Measurements from ENCODE around the gene MOB3C.
A peak's percentile ranks its signal among the peaks of the same experiment; 100 is the strongest.

The MOB3C gene

GRCh38 chr1:46637444-46638083 is 21.0 kb upstream of the MOB3C start:
- DNase-seq: no peak

- no peak for DNase-seq
Measured at GRCh38 chr1:46635205-46635604, 18.6 kb upstream of the MOB3C start.

DNA sequence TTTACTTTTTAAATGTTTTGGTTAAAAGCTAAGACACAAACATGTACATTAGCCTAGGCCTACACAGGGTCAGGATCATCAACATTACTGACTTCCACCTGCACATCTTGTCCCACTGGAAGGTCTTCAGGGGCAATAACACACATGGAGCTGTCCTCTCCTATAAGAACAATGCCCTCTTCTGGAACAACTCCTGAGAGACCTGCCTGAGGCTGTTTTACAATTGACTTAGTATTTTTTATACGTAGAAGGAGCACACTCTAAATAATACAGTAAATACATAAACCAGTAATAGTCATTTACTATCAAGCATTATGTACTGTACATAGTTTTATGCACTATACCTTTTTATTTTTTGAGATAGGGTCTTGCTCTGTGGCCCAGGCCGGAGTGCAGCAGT is 14.1 kb upstream of the MOB3C start:
- DNase-seq: no peak

GRCh38 chr1:46623743-46624644 is 7.4 kb upstream of the MOB3C start:
- no peak for DNase-seq

- DNase-seq: peak; percentile 50
Measured at GRCh38 chr1:46622344-46622743, 5.7 kb upstream of the MOB3C start.

DNA sequence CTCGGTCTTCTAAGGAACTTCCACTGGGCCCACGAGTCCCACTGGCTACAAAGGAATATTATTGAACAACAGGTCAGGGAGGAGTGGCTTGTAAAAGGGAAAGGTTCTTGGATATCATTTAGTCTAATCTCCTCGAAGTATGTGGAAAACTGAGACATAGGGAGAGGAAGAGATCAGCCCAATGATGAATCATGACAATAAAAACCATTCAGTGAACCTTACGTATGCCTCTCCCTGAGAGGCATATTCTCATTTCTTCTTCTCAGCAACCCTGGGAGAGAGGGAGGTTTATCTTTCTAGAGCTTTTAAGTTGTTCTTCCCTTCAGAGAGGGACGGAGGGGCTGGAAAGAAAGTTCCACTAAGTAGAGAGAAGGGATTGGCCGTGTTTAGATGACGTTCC is 5.3 kb upstream of the MOB3C start:
- no peak for DNase-seq

GRCh38 chr1:46619656-46620258 is 3.1 kb upstream of the MOB3C start:
- no peak for DNase-seq

DNA sequence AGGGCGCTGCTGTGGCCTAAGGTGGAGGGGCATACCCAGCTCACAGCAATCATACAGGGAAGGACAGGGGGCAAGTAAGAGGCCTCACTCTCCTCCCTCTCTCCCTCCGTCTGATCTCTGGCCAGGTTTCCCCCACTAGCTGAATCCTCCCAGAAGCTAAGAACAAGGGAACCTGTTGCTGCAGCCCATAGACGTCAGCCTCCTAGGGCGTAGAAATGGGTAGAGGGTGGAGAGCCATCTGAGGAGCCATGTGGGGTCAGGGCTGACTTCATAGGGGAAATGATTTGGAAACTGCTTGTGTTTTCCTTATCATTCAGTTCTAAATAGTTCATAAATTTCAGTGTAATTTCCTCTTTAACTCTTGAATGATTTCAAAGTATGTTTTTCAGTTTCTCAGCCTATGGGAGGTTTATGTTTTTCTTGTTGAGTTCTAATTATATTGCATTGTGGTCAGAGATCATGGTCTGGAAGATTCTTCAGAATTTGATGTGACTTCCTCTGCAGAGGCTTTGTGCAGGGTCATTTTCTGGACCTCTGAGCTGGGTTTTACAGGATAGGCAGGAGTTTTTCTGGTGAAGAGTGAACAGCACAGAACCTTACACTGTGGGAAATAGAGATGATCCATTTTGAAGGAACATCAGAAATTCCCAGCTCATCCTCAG is 2.3 kb upstream of the MOB3C start:
- no peak for DNase-seq

DNA sequence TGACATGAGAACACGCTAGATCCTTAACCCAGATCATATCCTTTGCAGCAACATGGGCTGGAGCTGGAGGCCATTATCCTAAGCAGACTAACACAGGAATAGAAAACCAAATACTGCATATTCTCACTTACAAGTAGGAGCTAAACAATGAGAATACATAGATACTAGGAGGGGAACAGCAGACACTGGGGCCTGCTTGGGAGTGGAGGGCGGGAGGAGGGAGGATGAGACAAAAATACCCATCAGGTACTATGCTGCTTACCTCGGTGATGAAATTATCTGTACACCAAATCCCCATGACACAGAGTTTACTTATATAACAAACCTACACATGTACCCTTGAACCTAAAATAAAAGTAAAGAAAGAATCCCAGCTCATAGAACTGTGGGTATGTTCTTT is 1.2 kb upstream of the MOB3C start:
- no peak for DNase-seq

- no peak for DNase-seq
Measured at GRCh38 chr1:46617108-46617800, 643 bp upstream of the MOB3C start.

DNA sequence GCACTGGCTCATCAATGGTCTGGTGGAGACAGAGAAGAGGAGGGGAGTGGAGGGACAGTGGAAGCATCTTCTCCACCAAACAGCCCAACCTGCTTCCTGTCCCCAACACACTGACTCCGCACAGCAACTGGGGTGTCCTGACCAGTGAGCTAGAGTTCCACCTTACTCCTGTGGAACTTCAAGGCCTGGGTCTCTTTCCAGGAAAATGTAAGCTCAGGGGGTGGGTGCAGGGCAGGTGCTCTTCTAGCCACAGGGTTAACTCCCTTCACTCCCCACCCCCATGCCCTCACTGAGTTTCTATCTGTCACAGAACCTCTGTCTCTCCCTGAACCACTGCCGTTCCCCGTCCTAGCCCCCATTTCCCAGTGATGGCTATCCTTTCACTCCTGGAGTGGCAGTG is 876 bp downstream of the MOB3C start:
- no peak for DNase-seq

DNA sequence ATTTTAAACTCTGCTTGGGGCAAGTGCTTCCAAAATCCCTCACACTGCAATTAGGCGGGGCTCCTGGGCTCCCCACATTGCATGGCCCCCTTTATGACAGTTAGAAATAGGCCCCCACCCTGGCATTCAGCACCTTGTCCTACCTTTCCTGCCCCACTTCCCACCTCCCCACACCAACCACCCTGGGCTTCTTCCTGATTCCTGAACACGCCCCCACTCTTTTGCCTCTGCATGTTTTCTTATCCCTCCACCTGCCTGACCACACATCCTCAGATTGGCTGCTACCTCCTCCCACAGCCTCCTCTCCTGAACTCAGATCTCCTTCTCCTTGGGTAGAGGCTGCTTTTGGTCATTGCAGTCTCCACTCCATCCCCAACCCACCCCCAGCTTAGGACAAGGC is 1.5 kb downstream of the MOB3C start:
- DNase-seq: no peak

- no peak for DNase-seq
Measured at GRCh38 chr1:46614604-46614984, 2.0 kb downstream of the MOB3C start.

- DNase-seq: no peak
Measured at GRCh38 chr1:46613661-46614603, 2.7 kb downstream of the MOB3C start.

DNA sequence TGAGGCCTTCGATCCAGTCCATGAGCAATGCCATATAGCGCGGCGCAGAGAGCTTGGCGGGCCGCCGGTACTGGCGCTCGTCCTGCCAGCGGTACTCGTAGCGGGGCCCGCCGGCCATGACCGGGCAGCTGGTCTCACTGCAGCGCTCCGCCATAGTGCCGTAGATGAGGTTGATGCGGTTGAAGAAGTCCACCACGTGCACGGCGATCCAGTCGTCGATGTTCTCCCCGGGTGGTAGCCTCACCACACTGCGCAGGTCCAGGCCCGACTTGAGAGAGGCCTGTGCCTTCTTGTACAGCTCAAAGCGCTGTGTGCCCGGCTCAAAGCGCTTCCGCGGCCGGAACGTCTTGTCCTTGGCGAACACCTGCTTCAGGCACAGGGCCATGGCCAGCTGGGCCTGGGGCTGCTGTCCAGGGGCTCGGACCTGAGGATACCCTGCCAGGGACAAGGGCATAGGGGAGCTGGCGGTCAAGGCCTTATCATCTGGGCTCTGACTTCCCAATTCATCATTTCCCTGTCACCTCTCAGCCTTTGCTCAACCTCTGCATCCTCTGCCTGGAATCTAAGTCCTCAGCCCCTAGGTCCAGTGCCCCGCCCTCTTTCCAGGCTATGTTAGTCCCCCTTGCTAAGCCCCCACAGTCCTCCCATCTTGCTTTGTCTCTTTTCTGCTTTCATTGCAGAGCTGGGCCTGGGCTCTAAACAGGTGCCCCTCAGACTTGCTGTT is 3.5 kb downstream of the MOB3C start:
- DNase-seq: no peak

DNA sequence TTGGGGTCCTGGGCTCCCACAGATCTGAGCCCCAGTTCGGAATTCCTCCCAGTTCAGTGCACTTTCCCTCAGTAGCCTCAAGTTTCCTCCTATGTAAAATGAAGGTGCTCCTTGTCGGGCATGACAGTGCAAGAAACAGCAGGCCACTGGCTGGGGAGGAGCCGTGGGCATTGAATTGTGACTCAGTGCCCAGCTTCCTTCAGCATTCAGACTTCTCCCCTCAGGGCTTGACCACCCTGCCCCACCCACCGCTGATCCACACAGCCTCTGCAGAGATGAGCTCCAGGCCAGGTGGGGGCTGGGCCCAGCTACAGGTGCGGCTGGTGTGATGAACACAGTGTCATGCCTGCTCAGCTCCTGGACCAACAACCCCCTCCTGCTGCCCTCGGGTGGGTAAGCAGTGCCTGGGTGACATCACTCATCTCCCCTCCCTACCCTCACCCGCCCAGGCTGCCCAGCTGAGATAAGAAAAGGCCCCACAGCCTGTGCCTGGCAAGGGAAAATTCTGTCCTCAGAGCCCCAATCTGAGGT is 4.9 kb downstream of the MOB3C start:
- DNase-seq: no peak

DNA sequence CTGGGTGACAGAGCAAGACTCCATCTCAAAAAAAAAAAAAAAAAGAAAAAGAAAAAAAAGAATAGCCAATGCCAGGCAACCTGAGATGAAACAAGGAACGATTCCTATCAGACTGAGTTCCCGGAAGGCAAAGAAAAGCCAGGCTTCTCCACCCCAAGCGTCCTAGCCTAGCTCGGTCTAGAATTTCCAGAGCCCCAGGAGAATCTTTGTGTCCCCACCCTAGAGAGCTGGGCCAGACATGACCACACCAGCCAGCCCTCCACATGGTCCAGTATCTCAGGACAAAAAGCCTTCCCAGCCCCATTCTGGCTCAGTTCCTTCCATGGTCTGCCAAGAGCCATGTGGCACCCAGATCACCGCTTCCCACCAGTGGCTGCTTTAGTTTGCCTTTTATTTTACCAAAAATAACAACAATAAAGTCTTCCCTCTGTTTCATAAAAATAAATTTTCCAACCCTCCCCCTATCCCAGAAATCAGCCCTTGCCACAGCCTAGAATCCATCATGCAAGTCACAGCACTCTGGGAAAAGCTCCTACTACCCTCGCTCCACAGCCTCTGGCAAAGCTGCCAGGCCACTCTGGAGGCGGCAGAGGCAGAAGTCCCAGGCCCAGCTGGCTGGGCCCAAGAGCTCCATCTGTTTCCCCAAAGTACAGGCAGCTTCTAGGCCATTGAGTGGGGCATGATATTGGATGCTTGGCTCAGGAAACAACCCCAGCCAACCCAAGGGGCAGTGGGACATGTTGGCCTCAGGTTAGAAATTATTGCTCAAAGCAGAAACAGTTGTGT is 9.1 kb downstream of the MOB3C start:
- DNase-seq: no peak

DNA sequence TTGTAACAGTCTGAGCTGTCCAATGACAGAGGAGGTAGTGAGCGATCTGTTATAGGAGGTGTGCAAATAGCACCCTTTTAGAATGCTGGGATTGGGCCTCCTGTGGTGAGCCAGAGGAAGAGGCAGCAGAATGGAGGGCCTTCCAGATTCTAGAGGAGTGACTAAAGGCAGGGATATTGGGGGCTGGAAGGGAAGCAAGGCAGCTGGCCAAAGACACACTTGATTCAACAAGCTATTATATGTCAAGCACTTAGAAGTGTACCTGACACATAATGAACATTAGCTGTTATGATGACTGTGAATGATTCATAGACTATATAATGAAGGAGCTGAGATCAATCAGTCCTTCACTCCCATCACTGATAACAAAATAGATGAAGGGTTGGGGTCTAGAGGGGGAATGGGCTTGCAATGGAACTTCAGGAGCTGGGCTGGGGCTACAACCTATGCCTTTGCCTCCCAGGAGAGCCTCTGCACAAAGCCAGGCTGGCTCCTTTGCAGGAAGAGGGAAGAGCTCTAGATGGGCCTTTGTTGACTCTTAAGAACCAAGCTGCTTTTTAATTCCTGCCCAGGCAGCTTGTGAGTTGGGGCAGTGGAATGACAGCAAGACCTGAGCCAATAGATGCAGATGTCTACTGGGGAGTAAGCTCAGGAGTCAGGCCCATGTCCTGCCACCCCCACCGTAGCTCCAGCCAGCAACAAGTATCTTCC is 10.2 kb downstream of the MOB3C start:
- peak; percentile 80 for DNase-seq

GRCh38 chr1:46605232-46605631 is 11.4 kb downstream of the MOB3C start:
- no peak for DNase-seq

Data from NCI-H1105 treated with DMSO at 0.1 percent for 48 hours (cell line).